Thyroid gland (tissue), 4 donors: ENCODE data around the gene GALR2. TPM values are rescaled to one million over a fixed set of nuclear protein-coding genes. Genes with fewer than 3 reads are reported as not detected.

Experiments used
- DNase-seq, 2 donors: peaks; one replicate each; pipeline ENCODE4 v3.0.0-alpha.2; 2019
- H3K27ac ChIP-seq, 3 donors: fragments of 200-600 bp; sonication (generic); 1 replicate in 2 of 3; 2 replicates in 1 of 3; pipeline ENCODE4 v1.5.1; 2016 to 2019; ENCODE audit warnings: mild to moderate bottlenecking in 1 of 3, moderate library complexity in 1 of 3
- H3K27me3 ChIP-seq: fragments of 200-600 bp; sonication (generic); one replicate; pipeline ENCODE4 v1.5.1; 2019
- H3K36me3 ChIP-seq, 2 donors: fragments of 200-600 bp; sonication (generic); one replicate each; pipeline ENCODE4 v1.5.1; 2016 to 2019
- H3K4me1 ChIP-seq, 2 donors: fragments of 200-600 bp; sonication (generic); one replicate each; pipeline ENCODE4 v1.5.1; 2017 to 2019
- H3K4me3 ChIP-seq, 3 donors: fragments of 200-600 bp; sonication (generic); replicated peaks in 1 of 3; 1 replicate in 2 of 3; 2 replicates in 1 of 3; pipeline ENCODE4 v1.5.1; 2016; ENCODE audit warnings: mild to moderate bottlenecking in 1 of 3
- H3K9me3 ChIP-seq: fragments of 200-600 bp; sonication (generic); one replicate; pipeline ENCODE4 v1.5.1; 2017
- POLR2A ChIP-seq, 2 donors: fragments of 450-650 bp; IDR thresholded peaks; one replicate each; pipeline ENCODE4 v1.6.1; 2017; ENCODE audit warnings: antibody characterized with exemption in 2 of 2, mild to moderate bottlenecking in 2 of 2, moderate library complexity in 1 of 2
- WGBS, 2 donors: methylation state at CpG; one replicate each; pipeline ENCODE4 v1.1.5; 2017; 5-methylcytosine and 5-hydroxymethylcytosine counted together
- intact Hi-C: fragments of 100-400 bp; cut with DNase I; formaldehyde crosslinking; loops from one replicate; pipeline ENCODE4 v1.15.1; 2023
- total RNA-seq, 4 donors: library from RNA; depleted of rRNA; stranded (reverse); fragments of >200 nt; gene quantifications; one replicate each; pipeline ENCODE4 v1.2.3, GENCODE V29; 2016
- TF ChIP-seq, protein P1 (sequence below), 6 experiments: fragments of 200-600 bp in 3 of 6; fragments of 450-650 bp in 3 of 6; sonication (generic) in 3 of 6; IDR thresholded peaks; one replicate each; pipeline ENCODE4 v1.5.1; 2016 to 2019; ENCODE audit warnings: antibody characterized with exemption in 6 of 6, mild to moderate bottlenecking in 2 of 6, inconsistent platforms in 1 of 6, moderate library complexity in 1 of 6

The GALR2 gene
- total RNA-seq, 4 donors from 2014 or later: not detected

DNA sequence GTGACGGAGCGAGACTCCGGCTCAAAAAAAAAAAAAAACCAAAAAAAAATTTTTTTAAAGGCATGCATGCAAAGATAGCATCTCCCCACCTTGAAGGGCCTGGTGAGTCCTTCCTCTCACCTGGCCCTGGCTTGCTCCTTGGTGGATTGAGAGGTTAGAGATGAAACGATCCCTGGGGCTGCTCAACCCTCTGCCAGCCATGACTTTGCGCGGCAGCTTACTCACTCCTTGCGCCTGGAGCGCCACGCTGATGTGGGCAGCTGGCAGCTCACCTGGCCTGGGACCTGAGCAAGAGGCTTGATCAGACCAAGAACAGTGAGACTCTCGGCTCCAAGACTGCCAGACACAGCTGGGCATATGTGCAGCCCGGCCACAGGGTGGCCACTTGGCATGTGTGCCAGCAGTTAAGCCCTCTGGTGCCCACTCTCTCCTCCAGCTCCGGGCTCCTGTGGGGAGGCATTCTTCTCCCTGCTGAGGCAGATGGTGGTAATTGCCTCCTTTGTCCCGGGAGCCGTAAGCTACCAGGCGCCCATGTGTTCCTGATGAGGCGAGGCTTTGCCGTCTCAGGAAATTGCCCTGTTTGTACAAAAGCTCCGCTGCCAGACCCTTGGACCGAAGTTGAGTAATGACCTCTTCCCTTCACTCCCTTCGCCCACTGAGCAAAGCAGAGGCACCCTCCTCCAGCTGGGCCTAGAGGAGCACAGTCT, 42.4 kb upstream of the GALR2 start:
- no peaks in the 10 kb centered on the region for H3K36me3 ChIP-seq
- H3K4me3 ChIP-seq: no peak overlapping the region
- WGBS, 2 donors: 80 to 84% methylated on average over 20 of the region's 20 CpGs
- no peak for TF ChIP-seq POLR2A (IDR thresholded peaks at IDR 0.05)
- TF ChIP-seq, protein P1, sequence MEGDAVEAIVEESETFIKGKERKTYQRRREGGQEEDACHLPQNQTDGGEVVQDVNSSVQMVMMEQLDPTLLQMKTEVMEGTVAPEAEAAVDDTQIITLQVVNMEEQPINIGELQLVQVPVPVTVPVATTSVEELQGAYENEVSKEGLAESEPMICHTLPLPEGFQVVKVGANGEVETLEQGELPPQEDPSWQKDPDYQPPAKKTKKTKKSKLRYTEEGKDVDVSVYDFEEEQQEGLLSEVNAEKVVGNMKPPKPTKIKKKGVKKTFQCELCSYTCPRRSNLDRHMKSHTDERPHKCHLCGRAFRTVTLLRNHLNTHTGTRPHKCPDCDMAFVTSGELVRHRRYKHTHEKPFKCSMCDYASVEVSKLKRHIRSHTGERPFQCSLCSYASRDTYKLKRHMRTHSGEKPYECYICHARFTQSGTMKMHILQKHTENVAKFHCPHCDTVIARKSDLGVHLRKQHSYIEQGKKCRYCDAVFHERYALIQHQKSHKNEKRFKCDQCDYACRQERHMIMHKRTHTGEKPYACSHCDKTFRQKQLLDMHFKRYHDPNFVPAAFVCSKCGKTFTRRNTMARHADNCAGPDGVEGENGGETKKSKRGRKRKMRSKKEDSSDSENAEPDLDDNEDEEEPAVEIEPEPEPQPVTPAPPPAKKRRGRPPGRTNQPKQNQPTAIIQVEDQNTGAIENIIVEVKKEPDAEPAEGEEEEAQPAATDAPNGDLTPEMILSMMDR (IDR thresholded peaks at IDR 0.05): no peak
- H3K27ac ChIP-seq: no peak overlapping the region
- peaks cover 5 to 6% of the 10 kb centered on the region in 2 donors for H3K4me1 ChIP-seq
- no peaks in the 10 kb centered on the region for H3K27me3 ChIP-seq
- no peak for DNase-seq
- intact Hi-C loops: no loop called here
- H3K9me3 ChIP-seq: no peaks in the 10 kb centered on the region

DNA sequence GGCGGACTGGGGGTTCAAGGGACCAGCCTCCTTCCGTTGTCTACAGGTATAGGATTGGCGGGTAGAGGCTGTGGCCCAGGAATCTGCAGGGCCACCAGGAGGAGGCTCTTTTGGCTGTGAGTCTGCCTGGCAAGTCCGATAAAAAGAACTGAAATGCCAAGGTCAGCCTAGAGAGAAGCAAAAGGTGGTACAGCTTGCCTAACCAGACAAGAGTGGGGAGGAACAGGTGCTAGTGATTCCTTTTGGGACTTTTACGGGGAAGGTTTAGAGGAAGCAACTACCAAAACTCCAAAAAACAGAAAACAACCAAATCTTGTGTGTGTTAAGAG, 41.8 kb upstream of the GALR2 start:
- intact Hi-C loops: no loop called here
- no peaks in the 10 kb centered on the region for H3K9me3 ChIP-seq
- TF ChIP-seq, protein P1 (IDR thresholded peaks at IDR 0.05): no peak
- no peak for TF ChIP-seq POLR2A (IDR thresholded peaks at IDR 0.05)
- no peak for DNase-seq
- no peaks in the 10 kb centered on the region for H3K36me3 ChIP-seq
- H3K4me3 ChIP-seq: no peak overlapping the region
- no peak overlapping the region for H3K27ac ChIP-seq
- H3K27me3 ChIP-seq: no peaks in the 10 kb centered on the region
- peaks cover 1 to 2% of the 10 kb centered on the region in 2 donors for H3K4me1 ChIP-seq
- WGBS, 2 donors: 94 to 99% methylated on average over 5 of the region's 5 CpGs

DNA sequence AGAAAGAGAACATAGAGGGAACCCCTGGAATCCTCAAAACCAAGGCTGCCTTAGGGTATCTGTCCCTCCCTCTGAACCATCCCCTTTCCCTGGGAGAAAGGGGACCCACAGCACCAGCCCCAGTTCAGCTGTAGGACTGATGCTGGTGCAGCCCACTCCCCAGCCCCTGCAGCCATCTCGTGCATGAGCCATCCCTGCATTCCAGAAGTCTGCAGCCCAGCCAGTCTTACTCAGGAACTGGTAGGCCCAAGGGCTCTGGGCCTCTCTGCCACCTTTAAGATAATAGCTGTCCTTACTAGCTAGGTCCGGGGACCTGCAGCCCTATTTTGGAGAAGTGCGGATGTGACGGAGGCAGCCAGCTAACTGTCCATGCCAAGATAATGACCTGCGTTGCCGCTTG, 41.4 kb upstream of the GALR2 start:
- H3K4me1 ChIP-seq: no peaks in the 10 kb centered on the region

DNA sequence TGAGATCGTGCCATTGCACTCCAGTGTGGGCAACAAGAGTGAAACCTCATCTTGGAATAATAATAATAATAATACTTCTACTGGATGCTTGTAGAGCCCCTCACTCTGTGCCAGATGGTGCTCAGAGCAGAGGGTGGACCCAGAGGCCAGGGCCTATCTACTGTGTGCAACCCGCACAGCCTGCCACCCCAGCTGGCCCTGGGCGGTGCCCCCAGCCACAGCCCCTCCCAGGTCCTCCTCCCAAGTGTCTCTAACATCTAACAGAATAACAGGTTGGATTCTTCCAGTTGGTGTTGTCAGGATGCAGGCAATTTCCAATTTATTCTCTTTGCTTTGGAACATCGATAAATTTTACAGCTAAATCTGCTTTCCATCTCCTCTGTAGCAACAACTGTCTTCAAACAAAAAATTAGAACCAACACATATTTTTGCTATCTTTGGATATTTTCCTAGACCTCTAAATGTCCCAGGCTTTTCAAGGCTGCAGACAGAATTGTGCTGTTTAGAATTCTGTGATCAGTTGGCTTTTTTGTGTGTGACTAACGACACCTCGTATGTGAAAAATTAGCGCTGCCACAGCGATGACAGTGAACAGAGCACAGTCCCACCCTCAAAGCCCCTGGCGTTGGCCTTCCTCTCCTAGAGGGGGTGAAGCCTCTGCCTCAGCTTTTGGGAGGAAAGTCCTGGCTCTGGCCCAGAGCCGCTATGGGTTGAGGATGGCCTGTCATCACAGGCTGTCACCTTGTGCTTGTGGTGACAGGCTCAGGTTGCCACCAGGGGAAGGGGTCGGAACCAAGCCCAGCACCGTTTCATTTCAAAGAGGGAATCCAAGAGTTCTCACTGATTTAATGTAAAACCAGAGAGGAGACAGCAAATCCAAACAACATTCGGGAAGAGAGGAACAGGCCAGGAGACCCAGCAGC, 39.9 kb upstream of the GALR2 start:
- Histone ChIP-seq H3K27ac (no peak overlapping the region), H3K9me3 (no peaks in the 10 kb centered on the region), H3K27me3 (no peaks in the 10 kb centered on the region), H3K4me1 (no peaks in the 10 kb centered on the region), H3K36me3 (peaks cover 15 to 16% of the 10 kb centered on the region in 2 donors), H3K4me3 (no peak overlapping the region)
- intact Hi-C loops: no loop called here
- no peak for DNase-seq
- TF ChIP-seq, protein P1 (IDR thresholded peaks at IDR 0.05): no peak
- no peak for TF ChIP-seq POLR2A (IDR thresholded peaks at IDR 0.05)
- 89 to 94% methylated on average over 13 of the region's 13 CpGs for WGBS, 2 donors

More for the DNA sequence above, 41.4 kb upstream of the GALR2 start:
- intact Hi-C loops: no loop called here
- Histone ChIP-seq H3K9me3 (no peaks in the 10 kb centered on the region), H3K4me3 (no peak overlapping the region), H3K36me3 (peaks cover 0 to 1% of the 10 kb centered on the region in 2 donors), H3K27me3 (no peaks in the 10 kb centered on the region), H3K27ac (no peak overlapping the region)
- no peak for DNase-seq
- 92 to 93% methylated on average over 6 of the region's 6 CpGs for WGBS, 2 donors
- TF ChIP-seq, protein P1 (IDR thresholded peaks at IDR 0.05): no peak
- no peak for TF ChIP-seq POLR2A (IDR thresholded peaks at IDR 0.05)
